T-helper 1 cell treated with Interleukin-12 subunit alpha and Interleukin-12 subunit beta and Interleukin-4 antibody, amounts not matched to agents 30 ng/mL and 1 ng/mL, for 36 hours (primary cell): ENCODE data around the gene UBR4. TPM values are rescaled to one million over a fixed set of nuclear protein-coding genes. Genes with fewer than 3 reads are reported as not detected.

Experiments
- intact Hi-C: fragments of 100-400 bp; cut with micrococcal nuclease; formaldehyde crosslinking; loops from one replicate; pipeline ENCODE4 v1.15.1; 2024
- total RNA-seq: library from RNA; stranded (reverse); gene quantifications from 2 replicates; pipeline ENCODE4 v1.2.3, GENCODE V29; 2022

Gene UBR4
- total RNA-seq, 1 donor from 2014 or later = 142 TPM

GRCh38 chr1:19191811-19192210, 18.3 kb downstream of the UBR4 start:
- intact Hi-C loops = no loop called here

- intact Hi-C loops = no loop called here
Observed at GRCh38 chr1:19190468-19190867, 19.6 kb downstream of the UBR4 start.

GRCh38 chr1:19189270-19189669, 20.8 kb downstream of the UBR4 start:
- intact Hi-C loops = no loop called here

GRCh38 chr1:19187852-19188251, 22.2 kb downstream of the UBR4 start:
- intact Hi-C loops = no loop called here

- intact Hi-C loops = no loop called here
Observed at GRCh38 chr1:19186001-19186400, 24.1 kb downstream of the UBR4 start.

- intact Hi-C loops = no loop called here
Observed at GRCh38 chr1:19182223-19182622, 27.8 kb downstream of the UBR4 start.

GRCh38 chr1:19180265-19180657, 29.8 kb downstream of the UBR4 start:
- intact Hi-C loops = loop anchor here (1.0 kb wide), 1 partner anchor 30 kb away; the partner anchor contains the start of gene UBR4

- intact Hi-C loops = loop anchor here (1.0 kb wide), 3 partner anchors 31 to 474 kb away; partner anchors contain the start of gene UBR4
Observed at GRCh38 chr1:19179597-19180264, 30.3 kb downstream of the UBR4 start.

- intact Hi-C loops = loop anchor here (1.0 kb wide), 2 partner anchors 62 to 474 kb away; no protein-coding TSS in a partner anchor
Observed at GRCh38 chr1:19178734-19179398, 31.2 kb downstream of the UBR4 start.

GRCh38 chr1:19177811-19178210, 32.3 kb downstream of the UBR4 start:
- intact Hi-C loops = no loop called here

GRCh38 chr1:19169642-19170041, 40.4 kb downstream of the UBR4 start:
- intact Hi-C loops = no loop called here

- intact Hi-C loops = no loop called here
Observed at GRCh38 chr1:19167140-19167539, 42.9 kb downstream of the UBR4 start.

- intact Hi-C loops = no loop called here
Observed at GRCh38 chr1:19166066-19166465, 44.0 kb downstream of the UBR4 start.

GRCh38 chr1:19165501-19165900, 44.6 kb downstream of the UBR4 start:
- intact Hi-C loops = no loop called here

GRCh38 chr1:19164274-19165015, 45.6 kb downstream of the UBR4 start:
- intact Hi-C loops = no loop called here

- intact Hi-C loops = no loop called here
Observed at GRCh38 chr1:19163261-19163660, 46.8 kb downstream of the UBR4 start.

- intact Hi-C loops = no loop called here
Observed at GRCh38 chr1:19160831-19161230, 49.2 kb downstream of the UBR4 start.

GRCh38 chr1:19157653-19158052, 52.4 kb downstream of the UBR4 start:
- intact Hi-C loops = no loop called here

- intact Hi-C loops = no loop called here
Observed at GRCh38 chr1:19156676-19157075, 53.4 kb downstream of the UBR4 start.

GRCh38 chr1:19154876-19155275, 55.2 kb downstream of the UBR4 start:
- intact Hi-C loops = no loop called here

GRCh38 chr1:19153169-19153568, 56.9 kb downstream of the UBR4 start:
- intact Hi-C loops = no loop called here

GRCh38 chr1:19151537-19151936, 58.5 kb downstream of the UBR4 start:
- intact Hi-C loops = no loop called here
